ENCODE results near the gene RAB11FIP4. TPM values are rescaled to one million over a fixed set of nuclear protein-coding genes. Genes with fewer than 3 reads are reported as not detected.

Gene RAB11FIP4
- total and polyA plus RNA-seq, 9 donors = 1.8 to 16.5 (median 6.4) TPM

DNA sequence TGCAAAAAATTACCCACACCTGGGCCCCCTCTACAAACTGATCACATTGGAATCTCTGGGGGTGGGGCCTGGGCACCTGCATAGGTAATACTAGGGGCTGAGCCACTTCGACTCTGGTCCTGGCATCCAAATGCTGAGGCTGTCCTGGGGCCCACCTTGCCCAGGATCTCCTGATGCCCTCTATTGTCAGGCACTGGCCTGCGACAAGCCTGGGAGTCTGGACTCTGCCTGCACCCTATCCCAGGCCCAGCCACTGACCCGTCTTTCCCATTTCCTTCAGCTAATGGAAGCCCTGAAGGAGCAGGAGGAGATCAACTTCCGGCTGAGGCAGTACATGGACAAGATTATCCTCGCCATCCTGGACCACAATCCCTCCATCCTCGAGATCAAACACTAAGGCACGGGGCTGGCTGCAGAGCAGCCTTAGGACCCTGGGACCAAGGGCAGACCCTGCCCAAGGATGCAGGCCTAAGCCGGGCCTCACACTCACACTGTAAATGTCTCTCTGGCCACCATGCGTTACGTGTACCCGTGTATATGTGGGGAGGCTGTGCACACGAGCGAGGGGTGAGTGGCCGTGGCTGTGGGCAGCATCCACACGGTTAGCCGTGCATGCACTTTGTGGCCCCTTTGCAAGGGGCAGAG lies 140.0 kb downstream of the RAB11FIP4 start:
- WGBS, 3 donors = 88 to 93% (median 89%) methylated on average over 16 of the region's 16 CpGs

DNA sequence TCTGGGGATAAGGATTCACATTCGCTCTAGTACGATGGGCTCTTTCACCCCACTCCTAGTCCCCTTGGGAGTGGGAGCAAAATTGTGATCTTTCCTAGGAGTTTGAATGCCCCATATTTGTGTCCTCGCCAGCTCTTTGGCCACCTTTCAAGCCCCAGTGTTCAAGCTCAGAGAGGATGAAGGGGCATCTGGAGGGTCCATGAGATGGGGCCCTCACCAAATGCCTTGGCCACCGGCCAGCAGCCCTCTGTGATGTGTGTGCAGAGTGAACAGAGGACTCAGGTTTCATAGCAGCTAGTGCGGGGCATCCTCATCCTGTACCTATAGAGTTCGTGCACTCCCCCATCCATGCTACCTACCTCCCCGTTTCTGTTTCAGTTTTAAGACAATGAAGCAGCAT lies 140.6 kb downstream of the RAB11FIP4 start:
- Histone ChIP-seq H3K36me3 (no peaks in the 10 kb centered on the region), H3K4me3 (no peak overlapping the region), H3K27me3 (no peaks in the 10 kb centered on the region), H3K4me1 (ENCODE audit: insufficient read depth) (peaks cover 9% of the 10 kb centered on the region), H3K27ac (no peak overlapping the region), H3K9me3 (no peaks in the 10 kb centered on the region)
- intact Hi-C loops (cut with DNase I) = no loop called here
- TF ChIP-seq POLR2A (IDR thresholded peaks at IDR 0.05) (no peak), EP300 (IDR thresholded peaks at IDR 0.05) (no peak)
- TF ChIP-seq, protein P1, sequence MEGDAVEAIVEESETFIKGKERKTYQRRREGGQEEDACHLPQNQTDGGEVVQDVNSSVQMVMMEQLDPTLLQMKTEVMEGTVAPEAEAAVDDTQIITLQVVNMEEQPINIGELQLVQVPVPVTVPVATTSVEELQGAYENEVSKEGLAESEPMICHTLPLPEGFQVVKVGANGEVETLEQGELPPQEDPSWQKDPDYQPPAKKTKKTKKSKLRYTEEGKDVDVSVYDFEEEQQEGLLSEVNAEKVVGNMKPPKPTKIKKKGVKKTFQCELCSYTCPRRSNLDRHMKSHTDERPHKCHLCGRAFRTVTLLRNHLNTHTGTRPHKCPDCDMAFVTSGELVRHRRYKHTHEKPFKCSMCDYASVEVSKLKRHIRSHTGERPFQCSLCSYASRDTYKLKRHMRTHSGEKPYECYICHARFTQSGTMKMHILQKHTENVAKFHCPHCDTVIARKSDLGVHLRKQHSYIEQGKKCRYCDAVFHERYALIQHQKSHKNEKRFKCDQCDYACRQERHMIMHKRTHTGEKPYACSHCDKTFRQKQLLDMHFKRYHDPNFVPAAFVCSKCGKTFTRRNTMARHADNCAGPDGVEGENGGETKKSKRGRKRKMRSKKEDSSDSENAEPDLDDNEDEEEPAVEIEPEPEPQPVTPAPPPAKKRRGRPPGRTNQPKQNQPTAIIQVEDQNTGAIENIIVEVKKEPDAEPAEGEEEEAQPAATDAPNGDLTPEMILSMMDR (IDR thresholded peaks at IDR 0.05) = no peak
- DNase-seq = no peak
- WGBS, 3 donors = 86 to 94% (median 92%) methylated on average over 7 of the region's 7 CpGs

More for the DNA sequence above, 140.0 kb downstream of the RAB11FIP4 start:
- peaks cover 9% of the 10 kb centered on the region for H3K4me1 ChIP-seq (ENCODE audit: insufficient read depth)
- peak overlapping the region in 1 of 2 donors; percentile 63 for H3K27ac ChIP-seq
- no peaks in the 10 kb centered on the region for H3K36me3 ChIP-seq
- no peaks in the 10 kb centered on the region for H3K27me3 ChIP-seq
- TF ChIP-seq EP300 (IDR thresholded peaks at IDR 0.05) = no peak
- no peak for TF ChIP-seq POLR2A (IDR thresholded peaks at IDR 0.05)
- TF ChIP-seq, protein P1 (IDR thresholded peaks at IDR 0.05) = no peak
- no peak overlapping the region for H3K4me3 ChIP-seq
- intact Hi-C loops (cut with DNase I) = no loop called here
- DNase-seq = no peak
- H3K9me3 ChIP-seq = no peaks in the 10 kb centered on the region

- intact Hi-C loops (cut with DNase I) = no loop called here
- Histone ChIP-seq H3K4me1 (ENCODE audit: insufficient read depth) (peaks cover 9% of the 10 kb centered on the region), H3K4me3 (no peak overlapping the region), H3K27ac (no peak overlapping the region), H3K9me3 (no peaks in the 10 kb centered on the region), H3K36me3 (no peaks in the 10 kb centered on the region), H3K27me3 (no peaks in the 10 kb centered on the region)
- DNase-seq = no peak
- TF ChIP-seq, protein P1 (IDR thresholded peaks at IDR 0.05) = no peak
- no peak for TF ChIP-seq EP300 (IDR thresholded peaks at IDR 0.05)
- no peak for TF ChIP-seq POLR2A (IDR thresholded peaks at IDR 0.05)
- 92 to 95% (median 94%) methylated on average over 10 of the region's 10 CpGs for WGBS, 3 donors
These were observed 141.1 kb downstream of the RAB11FIP4 start for GRCh38 chr17:31532526-31532925.

DNA sequence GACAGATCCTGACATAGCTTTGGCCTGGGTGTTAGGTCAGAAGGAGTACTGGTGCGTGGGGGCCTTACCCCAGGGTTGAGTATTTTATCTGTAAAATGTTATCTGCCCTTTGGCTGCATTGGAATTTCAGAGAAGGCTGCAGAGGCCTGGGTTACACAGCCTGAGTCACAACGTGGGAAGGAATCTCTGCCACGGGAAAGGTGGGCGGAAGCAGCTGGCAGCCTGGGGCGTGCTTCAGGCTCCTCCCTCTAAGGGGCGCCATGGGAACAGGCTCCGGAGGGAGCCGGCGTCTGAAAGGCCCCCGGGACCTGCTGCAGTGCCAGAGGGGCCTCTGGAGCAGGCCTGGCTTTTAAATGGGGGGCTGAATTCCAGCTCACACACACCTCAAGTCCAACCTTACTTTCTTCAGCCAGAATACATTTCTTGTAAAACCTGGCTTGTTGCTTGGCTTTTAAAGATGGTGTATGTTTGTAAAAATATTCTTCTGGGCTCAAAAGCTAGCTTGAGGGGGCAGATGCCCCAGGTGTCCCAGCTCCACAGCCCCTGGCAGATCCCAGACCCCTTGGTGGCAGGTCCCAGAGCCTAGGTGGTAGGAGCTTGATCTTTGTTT lies 142.2 kb downstream of the RAB11FIP4 start:
- H3K27me3 ChIP-seq = no peaks in the 10 kb centered on the region
- H3K9me3 ChIP-seq = no peaks in the 10 kb centered on the region
- H3K4me1 ChIP-seq (ENCODE audit: insufficient read depth) = peaks cover 14% of the 10 kb centered on the region
- peak overlapping the region in 1 of 2 donors; percentile 28 for H3K27ac ChIP-seq
- DNase-seq = peak in 4 of 5 donors; percentile 53 to 65 (median 56)
- WGBS, 3 donors = 11 to 15% (median 12%) methylated on average over 10 of the region's 10 CpGs
- no peaks in the 10 kb centered on the region for H3K36me3 ChIP-seq
- TF ChIP-seq POLR2A (IDR thresholded peaks at IDR 0.05) (no peak), EP300 (IDR thresholded peaks at IDR 0.05) (no peak)
- TF ChIP-seq, protein P1 (IDR thresholded peaks at IDR 0.05) = no peak
- H3K4me3 ChIP-seq = no peak overlapping the region
- intact Hi-C loops (cut with DNase I) = no loop called here
